GM21381 (cell line): ENCODE data around the gene IGF1.

ENCODE experiments used
- ATAC-seq: cut with Tn5 transposase; IDR thresholded peaks from one replicate; pipeline ENCODE4 v1.9.1; 2021; ENCODE audit warnings: mild to moderate bottlenecking, moderate library complexity; ENCODE audit not compliant: unreplicated experiment

Gene IGF1

GRCh38 chr12:102498471-102498870 lies 18.1 kb upstream of the IGF1 start:
- ATAC-seq: no peak

GRCh38 chr12:102497743-102498142 lies 17.4 kb upstream of the IGF1 start:
- ATAC-seq: no peak

- no peak for ATAC-seq
Measured at GRCh38 chr12:102496591-102496990, 16.2 kb upstream of the IGF1 start.

- ATAC-seq: no peak
Measured at GRCh38 chr12:102487226-102487625, 6.9 kb upstream of the IGF1 start.

- ATAC-seq: no peak
Measured at GRCh38 chr12:102486153-102486552, 5.8 kb upstream of the IGF1 start.

GRCh38 chr12:102484428-102484958 lies 4.1 kb upstream of the IGF1 start:
- peak; percentile 51 for ATAC-seq

- peak; percentile 5 for ATAC-seq
Measured at GRCh38 chr12:102484017-102484416, 3.7 kb upstream of the IGF1 start.

- ATAC-seq: peak; percentile 60
Measured at GRCh38 chr12:102483466-102483865, 3.1 kb upstream of the IGF1 start.

GRCh38 chr12:102481705-102482425 lies 1.5 kb upstream of the IGF1 start:
- no peak for ATAC-seq

GRCh38 chr12:102479939-102480338 lies 424 bp downstream of the IGF1 start:
- ATAC-seq: no peak

- peak; percentile 26 for ATAC-seq
Measured at GRCh38 chr12:102479099-102479885, 1.1 kb downstream of the IGF1 start.

GRCh38 chr12:102478405-102479098 lies 1.8 kb downstream of the IGF1 start:
- peak; percentile 52 for ATAC-seq

GRCh38 chr12:102475355-102475754 lies 5.0 kb downstream of the IGF1 start:
- ATAC-seq: no peak

GRCh38 chr12:102474438-102475064 lies 5.8 kb downstream of the IGF1 start:
- no peak for ATAC-seq

- ATAC-seq: no peak
Measured at GRCh38 chr12:102472496-102472895, 7.9 kb downstream of the IGF1 start.

- ATAC-seq: no peak
Measured at GRCh38 chr12:102471556-102471955, 8.8 kb downstream of the IGF1 start.

GRCh38 chr12:102470945-102471344 lies 9.4 kb downstream of the IGF1 start:
- ATAC-seq: no peak

- ATAC-seq: no peak
Measured at GRCh38 chr12:102468261-102468915, 12.0 kb downstream of the IGF1 start.

GRCh38 chr12:102465762-102466560 lies 14.4 kb downstream of the IGF1 start:
- no peak for ATAC-seq
